Subcutaneous adipose tissue (tissue), 4 donors: Measurements from ENCODE around the gene TPGS1. TPM values are rescaled to one million over a fixed set of nuclear protein-coding genes. Genes with fewer than 3 reads are reported as not detected.

ENCODE experiments used
- total RNA-seq, 4 donors: library from RNA; depleted of rRNA; stranded (reverse); fragments of >200 nt; gene quantifications; one replicate each; pipeline ENCODE4 v1.1.0, GENCODE V29; 2016
- TF ChIP-seq, protein P1 (sequence below): fragments of 450-650 bp; IDR thresholded peaks from one replicate; pipeline ENCODE4 v1.5.1; 2016; ENCODE audit warnings: low read depth, mild to moderate bottlenecking, control low read depth, antibody characterized with exemption, moderate library complexity

Gene TPGS1
- total RNA-seq, 4 donors from 2014 or later = 9.1 to 54.1 (median 41.5) TPM

DNA sequence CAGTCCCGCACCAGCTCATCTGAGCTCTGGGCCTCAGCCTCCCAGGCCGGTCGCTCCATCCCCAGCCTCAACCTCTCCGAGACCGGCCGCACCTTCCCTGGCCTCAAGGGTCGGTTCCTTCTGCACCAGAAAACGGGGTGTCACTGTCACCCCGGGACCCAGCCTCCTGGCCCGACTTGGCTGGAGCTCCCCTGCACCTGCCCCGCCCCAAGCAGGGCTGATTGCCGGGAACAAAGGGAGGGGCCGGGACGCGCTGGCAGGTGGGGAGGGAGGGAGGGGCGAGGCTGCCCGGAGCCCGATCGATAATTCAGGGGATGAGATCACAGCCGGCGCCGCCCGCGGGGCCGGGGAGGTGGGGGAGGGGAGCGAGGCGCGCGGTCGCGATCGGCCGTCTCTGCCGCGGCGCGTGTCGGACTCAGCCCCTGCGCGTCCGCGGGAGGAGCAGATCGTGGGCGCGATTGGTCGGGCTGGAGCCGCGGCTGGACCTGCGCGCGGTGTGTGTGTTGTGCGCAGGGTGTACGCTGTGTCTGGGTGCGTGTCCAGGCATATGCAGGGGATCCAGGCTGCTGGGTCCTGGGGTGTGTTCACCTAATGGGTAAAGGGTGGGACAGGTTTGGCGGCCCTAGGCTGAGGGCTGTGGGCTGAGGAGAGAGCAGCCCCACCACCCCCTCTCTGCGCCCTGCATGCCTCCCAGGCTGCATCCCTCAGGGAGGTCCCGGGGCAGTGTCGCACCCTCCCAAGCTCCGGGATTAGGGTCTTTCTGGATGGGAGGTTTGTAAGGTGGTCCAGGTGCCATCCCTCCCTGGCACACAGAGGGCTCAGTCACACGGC, 45.4 kb upstream of the TPGS1 start:
- TF ChIP-seq, protein P1, sequence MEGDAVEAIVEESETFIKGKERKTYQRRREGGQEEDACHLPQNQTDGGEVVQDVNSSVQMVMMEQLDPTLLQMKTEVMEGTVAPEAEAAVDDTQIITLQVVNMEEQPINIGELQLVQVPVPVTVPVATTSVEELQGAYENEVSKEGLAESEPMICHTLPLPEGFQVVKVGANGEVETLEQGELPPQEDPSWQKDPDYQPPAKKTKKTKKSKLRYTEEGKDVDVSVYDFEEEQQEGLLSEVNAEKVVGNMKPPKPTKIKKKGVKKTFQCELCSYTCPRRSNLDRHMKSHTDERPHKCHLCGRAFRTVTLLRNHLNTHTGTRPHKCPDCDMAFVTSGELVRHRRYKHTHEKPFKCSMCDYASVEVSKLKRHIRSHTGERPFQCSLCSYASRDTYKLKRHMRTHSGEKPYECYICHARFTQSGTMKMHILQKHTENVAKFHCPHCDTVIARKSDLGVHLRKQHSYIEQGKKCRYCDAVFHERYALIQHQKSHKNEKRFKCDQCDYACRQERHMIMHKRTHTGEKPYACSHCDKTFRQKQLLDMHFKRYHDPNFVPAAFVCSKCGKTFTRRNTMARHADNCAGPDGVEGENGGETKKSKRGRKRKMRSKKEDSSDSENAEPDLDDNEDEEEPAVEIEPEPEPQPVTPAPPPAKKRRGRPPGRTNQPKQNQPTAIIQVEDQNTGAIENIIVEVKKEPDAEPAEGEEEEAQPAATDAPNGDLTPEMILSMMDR = no peak

GRCh38 chr19:463483-464207, 43.7 kb upstream of the TPGS1 start:
- TF ChIP-seq, protein P1 = no peak

- TF ChIP-seq, protein P1 = no peak
Observed at GRCh38 chr19:464208-464545, 43.1 kb upstream of the TPGS1 start.

- TF ChIP-seq, protein P1 = no peak
Observed at GRCh38 chr19:465056-465816, 42.1 kb upstream of the TPGS1 start.

DNA sequence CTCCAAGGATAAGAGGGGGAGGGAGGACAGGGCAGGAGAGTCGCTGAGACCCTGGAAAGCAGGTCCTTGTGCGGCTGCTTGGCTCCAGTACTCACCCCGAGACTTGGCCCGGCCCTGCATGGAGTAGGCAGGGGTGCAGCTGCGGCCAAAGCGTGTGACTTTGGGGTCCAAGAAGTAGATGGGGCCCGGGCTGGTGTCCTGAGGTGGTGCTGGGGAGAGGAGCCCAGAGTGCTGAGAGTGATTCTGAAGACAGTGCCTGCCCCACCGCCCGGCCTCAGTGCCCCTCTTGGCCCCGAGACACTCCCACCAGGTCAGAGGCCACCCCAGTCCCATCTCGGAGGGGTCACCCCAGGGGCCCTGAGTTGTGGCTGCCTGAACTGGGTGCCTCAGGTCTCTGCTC, 39.7 kb upstream of the TPGS1 start:
- TF ChIP-seq, protein P1 = no peak

GRCh38 chr19:468587-469256, 38.6 kb upstream of the TPGS1 start:
- TF ChIP-seq, protein P1 = no peak
